ENCODE data around the gene SMIM38. TPM values are rescaled to one million over a fixed set of nuclear protein-coding genes. Genes with fewer than 3 reads are reported as not detected.
"Not testable (repeated sequence)": the region's sequence is repeated elsewhere in the genome, so short reads cannot be mapped to it uniquely, and the experiment has no call there.

The SMIM38 gene
- total RNA-seq, 1 donor from 2014 or later = 0.64 TPM

DNA sequence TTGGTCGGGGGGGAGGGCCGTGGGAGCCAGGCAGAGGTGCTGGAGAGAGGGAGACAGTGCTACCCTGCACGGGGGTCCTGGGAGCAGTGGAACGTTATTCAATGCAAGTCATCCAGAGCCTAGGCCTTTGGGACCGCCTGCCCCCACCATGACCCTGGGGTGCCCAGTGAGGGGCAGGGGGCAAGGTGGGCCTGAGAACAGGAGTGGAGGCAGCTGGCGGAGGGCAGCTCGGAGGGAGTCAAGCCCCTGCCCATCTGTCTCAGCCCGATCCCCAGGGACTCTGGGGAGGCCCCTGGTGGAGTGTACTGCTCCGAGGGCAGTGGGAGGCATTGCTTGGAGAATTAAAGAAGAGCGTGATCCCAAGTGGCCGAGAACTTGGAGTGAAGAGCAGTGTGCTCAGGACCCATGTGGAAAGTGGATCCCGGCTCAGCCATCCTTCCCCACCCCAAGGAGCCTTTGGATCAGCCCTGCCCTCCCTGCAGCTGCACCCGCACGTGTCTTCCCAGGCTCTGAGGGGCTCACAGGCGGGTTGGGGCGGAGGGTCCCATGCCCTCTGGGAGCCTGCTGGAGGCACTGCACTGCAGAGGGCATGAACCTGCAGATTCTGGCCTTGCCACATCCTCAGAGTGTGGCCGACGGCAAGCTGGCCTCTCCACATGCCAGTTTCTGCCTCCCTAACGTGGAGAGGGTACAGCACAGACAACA lies 34.0 kb upstream of the SMIM38 start:
- intact Hi-C loops (cut with micrococcal nuclease) = loop anchor here (2.0 kb wide), 1 partner anchor 175 kb away; no protein-coding TSS in a partner anchor

DNA sequence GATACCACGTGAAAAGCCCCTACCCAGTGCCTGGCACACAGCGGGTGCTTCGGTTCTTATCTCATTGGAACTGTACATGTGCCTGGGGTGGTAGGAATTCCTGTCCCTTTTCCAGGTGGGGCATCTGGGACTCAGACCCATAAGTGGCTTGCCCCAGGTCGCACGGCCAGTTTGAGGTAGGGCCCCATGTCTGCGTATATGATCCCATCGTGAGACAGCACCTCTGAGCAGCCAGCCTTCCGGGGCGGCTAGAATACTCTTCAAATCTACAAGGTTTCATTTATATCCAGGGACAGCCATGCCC lies 33.5 kb upstream of the SMIM38 start:
- intact Hi-C loops (cut with micrococcal nuclease) = loop anchor here (2.0 kb wide), 1 partner anchor 175 kb away; no protein-coding TSS in a partner anchor

DNA sequence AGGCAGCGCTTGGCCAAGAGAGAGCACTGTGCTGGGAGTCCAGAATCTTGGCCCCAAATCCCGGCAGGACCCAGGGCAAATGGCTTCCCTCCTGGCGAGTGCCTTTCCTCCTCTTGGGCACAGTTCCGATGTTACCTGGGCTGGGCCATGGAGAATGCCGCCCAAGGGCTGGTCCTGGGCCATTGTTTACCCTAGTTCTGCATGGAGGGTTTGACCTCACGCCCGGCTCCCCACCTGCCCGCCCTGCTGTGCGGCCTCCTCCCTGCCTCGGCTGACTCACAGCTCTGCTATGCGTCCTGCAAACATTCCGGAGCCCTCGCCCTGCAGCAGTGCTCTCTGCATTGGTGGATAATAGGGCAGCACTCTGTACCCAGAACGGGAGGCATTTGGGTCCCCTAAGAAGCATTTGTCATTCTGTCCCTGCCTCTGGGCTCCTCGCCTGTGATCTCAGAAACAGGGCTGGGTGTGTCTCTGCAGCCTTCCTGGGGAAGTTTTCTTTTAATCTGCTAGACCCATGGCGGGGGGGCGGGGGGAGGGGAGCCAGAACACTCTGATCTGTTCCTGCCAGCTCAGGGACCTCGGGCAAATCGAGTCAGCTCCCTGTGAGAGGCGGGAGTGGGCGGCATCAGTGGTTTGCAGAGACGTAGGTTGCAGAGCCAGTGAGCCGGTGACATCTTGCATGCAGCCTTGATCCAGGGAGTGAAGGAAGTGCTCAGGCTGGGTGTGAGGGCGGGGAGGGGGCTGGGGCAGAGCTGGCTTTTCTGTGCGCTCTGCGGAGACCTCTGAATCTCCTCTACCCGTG lies 32.9 kb upstream of the SMIM38 start:
- intact Hi-C loops (cut with micrococcal nuclease) = loop anchor here (2.0 kb wide), 1 partner anchor 174 kb away; no protein-coding TSS in a partner anchor

DNA sequence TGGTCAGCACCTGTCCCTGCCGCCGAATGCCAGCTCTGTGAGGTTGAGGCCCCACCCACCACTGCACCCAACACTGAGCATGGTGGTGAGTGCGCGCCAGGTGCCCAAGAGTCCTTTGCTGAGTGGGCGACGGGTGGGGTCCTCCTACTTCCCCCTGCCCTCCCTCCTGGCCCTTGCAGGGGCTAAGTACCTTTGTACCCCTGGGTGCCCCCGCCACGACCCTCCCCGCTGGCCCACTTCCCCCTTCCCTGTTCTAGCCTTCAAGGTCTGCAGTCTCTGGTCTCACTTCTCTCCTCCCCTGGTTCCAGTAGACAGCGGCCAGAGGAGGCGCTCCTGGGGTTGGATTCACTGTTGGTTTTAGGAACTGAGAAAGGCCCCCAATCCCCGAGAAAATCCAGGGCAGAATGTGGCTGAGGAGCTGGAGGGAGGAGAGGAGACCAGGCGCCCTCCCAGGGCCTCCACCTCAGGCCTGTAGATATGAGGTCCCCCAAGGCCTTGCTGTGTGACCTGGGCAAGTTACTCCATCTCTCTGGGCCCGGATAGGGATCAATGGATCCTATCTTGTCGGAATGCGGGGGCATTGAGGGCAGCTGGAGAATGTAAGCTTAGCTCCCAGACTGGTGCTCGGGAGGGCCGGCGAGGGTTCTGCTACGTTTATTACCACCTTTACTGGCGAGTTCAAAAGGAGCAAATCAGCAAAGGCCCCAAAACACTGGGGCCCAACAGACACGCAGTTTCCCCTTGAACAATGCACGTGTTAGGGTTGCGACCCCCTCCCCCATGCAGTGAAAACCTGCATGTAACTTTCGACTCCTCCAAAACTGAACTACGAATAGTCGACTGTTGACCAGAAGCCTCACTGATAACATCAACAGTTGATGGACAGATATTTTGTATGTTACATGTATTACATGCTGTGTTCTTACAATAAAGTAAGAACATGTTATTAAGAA lies 31.9 kb upstream of the SMIM38 start:
- intact Hi-C loops (cut with micrococcal nuclease) = loop anchor here (2.0 kb wide), 2 partner anchors 43 to 173 kb away; no protein-coding TSS in a partner anchor

DNA sequence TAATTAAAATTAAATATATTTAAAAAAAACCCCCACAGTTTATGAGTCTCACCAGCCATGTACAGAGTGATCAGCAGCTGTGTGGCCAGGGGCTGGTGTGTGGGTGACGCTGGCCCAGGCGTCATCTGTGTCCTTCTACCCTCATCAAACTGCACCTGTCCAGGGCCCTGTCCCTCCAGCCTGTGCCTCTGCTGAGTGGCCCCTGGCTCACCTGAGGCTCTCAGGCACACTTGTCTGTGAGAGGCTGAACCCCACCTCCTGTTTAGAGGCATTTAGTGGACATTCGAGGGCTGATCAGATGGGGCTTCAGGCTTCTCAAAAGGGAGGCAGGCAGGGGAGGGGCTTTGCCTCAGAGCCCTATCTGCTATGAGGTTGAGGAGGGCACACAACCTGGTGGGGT lies 29.9 kb upstream of the SMIM38 start:
- intact Hi-C loops (cut with micrococcal nuclease) = loop anchor here (2.0 kb wide), 1 partner anchor 41 kb away; no protein-coding TSS in a partner anchor

DNA sequence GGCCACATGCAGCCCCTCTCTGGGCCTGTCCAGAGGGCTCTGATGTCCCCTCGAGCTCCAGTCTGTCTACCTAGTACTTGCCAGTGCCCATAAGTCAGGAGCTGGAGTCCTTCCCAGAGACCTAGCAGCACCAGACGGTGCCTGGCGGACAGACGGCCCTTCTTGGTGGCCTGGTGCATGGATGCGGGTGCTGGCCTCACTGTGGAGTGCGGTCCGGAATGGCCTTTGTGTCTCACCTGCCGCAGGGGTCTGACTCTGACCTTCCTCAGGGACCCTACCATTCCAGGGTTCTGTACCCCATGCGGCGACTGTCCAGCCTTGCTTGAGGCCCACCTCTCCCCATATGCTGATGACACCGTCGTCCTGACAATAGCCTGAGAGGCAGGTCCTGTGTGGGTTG lies 29.4 kb upstream of the SMIM38 start:
- intact Hi-C loops (cut with micrococcal nuclease) = no loop called here

DNA sequence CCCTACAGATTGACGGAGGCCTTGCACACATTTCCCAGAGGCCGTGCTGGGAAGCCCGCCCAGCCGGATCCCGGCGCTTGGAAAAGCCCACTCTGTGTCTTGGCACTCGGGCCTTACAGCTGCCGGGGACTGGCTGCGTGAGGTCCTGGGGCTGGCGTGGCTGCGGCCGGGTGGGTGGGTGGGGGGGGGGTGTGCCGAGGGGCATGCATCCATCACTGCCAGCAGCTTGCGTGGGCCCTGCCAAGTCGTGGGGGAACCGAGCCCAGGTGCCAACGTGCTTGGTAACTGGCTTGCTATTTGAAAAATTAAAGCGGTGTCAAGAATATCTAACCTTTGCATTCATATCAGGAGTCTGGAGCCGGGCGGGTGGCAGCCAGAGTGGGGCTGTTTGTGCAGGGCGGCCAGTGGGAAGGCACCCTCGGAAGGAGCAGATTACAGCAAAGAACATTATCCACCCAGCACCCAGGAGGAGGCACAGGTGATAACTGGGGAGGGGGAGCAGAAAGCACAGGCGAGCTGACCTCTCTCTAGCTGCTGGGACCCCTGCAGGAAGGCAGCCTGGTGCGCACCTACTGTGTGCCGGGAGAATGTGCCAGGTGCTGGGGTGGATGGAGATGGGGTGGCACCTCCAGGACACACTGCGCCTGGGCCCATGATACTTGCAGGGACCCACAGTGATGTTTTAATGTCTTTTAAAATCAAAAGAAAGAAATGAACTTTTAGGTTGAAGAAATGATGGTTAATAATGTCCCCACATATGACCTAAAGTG lies 28.5 kb upstream of the SMIM38 start:
- intact Hi-C loops (cut with micrococcal nuclease) = no loop called here

DNA sequence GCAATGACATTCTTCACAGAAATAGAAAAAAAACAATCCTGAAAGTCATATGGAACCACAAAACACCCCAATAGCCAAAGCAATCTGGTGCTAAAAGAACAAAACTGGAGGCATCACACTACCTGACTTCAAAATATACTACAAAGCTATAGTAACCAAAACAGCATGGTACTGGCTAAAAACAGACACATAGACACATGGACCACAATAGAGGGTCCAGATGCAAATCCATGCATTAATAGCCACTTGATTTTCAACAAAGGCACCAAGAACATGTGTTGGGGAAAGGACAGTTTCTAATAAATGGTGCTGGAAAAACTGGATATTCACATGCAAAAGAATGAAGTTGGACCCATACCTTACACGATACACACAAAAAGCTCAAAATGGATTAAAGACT lies 27.9 kb upstream of the SMIM38 start:
- intact Hi-C loops (cut with micrococcal nuclease) = no loop called here

DNA sequence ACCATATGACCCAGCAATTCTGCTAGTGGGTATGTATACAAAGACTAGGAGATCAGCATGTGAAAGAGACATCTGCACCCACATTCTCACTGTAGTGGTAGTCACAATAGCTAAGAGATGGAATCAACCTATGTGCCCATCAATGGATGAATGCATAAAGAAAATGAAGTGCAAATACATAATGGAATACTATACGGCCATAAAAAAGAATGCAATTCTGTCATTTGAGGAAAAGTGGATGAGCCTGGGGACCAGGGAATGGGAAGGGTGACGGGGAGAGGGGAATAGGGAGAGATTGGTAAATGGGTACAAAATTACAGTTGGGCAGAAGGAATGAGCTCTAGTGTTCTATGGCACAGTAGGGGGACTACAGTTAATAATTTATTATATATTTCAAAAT lies 26.7 kb upstream of the SMIM38 start:
- intact Hi-C loops (cut with micrococcal nuclease) = no loop called here

DNA sequence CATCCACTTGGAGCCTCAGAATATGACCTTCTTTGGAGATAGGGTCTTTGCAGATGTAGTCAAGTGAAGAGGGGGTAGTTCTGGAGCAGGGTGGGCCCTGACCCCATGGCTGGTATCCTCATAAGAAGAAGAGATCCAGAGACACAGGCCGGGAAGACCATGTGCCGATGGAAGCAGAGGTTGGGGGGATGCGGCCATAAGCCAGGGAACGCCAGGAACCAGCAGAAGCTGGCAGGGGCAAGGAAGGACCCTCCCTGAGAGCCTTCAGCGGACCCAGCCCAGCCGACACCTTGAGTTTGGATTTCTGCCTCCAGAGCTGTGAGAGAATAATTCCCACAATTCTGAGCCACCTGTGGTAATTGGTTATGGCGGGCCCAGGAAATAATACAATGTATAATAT lies 26.1 kb upstream of the SMIM38 start:
- intact Hi-C loops (cut with micrococcal nuclease) = no loop called here

DNA sequence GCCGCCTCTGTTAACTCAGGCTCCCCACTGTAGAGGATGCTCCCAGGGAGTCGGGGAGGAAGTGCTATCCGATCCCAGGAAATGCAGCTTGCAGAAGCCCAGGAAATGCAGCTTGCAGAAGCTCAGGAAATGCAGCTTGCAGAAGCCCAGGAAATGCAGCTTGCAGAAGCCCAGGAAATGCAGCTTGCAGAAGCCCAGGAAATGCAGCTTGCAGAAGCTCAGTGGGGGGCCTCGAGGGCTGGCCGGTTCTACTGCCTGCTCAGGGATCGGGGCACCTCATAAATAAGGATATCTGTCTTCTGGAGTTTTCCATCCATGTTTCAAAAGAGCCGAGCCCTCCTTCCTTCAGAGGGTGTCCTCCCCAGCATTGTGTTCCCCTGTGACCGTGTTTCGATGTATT lies 25.1 kb upstream of the SMIM38 start:
- intact Hi-C loops (cut with micrococcal nuclease) = no loop called here

DNA sequence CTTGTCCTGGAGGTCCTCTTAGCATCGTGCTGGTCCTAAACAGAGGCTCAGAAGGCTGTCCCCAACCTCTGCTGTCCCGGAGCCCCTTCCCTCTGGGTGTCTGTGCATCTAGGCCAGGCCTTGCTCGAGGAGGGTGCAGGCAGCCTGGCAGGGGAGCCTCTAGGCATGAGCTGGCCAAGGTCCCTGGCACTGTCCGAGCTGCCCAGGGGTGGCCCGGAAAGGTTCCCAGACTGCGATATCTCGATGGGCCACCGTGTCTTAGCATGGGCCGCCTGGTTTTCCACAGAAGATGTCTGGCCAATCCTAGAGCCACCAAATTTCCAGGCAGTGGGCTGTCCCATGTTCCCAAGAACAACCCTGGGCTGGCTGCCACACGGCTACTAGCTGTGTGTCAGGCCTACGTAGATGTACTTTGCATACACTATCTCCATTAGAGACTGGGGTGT lies 24.6 kb upstream of the SMIM38 start:
- intact Hi-C loops (cut with micrococcal nuclease) = no loop called here

DNA sequence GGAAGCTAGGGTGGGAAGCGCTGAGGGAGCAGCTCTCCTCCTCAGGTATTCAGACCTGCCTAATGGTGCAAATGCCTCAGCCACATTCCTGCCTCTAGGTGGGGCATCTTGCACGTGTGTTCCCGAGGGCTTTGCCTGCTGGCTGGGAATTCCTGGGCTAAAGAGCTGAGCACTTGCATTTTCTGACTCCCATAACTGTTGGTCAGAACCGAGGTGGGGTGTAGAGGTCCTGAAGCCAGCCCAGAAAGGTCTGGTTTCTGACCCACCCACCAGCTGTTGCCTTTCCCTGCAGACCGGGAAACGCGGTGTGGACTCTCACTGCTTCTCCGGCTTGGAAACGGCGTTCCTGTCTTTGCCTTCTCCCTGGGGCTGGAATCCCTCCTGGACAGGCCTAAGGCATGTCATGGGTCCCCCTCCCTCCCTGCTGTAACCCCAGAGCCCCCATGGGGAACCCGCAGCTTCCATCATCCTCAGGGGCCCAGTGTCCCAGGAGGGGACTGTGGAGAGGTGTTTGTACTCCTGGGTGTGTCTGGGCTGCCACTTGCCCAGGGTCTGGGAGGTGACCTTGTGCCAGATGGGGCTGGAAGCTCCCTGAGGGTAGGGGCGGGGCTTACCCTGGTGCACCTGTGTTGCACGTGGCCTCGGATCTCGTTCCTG lies 24.0 kb upstream of the SMIM38 start:
- intact Hi-C loops (cut with micrococcal nuclease) = no loop called here

DNA sequence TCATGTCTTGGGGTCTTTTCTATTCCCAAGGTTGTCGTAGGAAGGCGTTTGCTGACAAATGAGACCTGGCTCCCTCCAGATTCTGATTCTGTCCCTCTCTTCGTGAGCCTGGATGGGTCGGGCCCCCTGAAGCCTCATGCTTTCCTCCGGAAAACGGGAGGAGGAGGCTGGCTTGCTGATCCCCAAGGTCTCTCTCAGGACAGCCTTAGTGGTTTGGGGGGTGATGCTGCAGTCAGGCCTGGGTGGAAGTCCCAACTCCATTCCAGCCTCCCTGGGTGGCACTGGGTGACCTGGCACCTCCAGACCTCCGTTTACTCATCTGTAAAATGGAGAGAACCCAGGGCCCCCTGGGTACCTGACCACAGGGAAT lies 23.4 kb upstream of the SMIM38 start:
- intact Hi-C loops (cut with micrococcal nuclease) = no loop called here

DNA sequence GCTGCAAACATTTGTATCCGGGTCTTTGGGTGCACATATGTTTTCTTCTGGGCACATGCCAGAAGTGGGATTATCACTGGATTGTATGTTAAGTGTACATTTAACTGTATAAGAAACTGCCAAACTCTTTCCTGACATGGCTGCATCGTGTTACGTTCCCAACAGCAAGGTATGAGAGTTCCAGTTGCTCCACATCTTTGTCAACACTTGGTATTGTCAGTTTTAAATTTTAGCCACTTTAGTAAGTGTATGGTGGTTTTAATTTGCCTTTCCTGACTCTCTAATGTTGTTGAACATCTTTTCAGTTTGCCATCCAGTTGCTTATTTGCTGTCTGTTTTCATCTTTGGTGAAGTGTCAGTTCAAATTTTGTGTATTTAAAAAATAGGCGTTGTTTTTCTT lies 22.5 kb upstream of the SMIM38 start:
- intact Hi-C loops (cut with micrococcal nuclease) = no loop called here

DNA sequence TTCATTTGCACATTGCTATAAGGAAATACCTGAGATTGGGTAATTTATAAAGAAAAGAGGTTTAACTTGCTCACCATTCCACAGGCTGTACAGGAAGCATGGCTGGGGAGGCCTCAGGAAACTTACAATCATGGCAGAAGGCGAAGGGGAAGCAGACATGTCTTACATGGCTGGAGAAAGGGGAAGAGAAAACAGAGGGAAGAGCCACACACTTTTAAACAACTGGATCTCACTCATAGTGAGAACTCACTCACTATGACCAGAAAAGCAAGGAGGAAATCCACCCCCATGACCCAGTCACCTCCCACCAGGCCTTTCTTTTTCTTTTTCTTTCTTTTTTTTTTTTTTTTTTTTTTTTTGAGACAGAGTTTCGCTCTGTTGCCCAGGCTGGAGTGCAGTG lies 21.6 kb upstream of the SMIM38 start:
- intact Hi-C loops (cut with micrococcal nuclease) = not testable (repeated sequence)

DNA sequence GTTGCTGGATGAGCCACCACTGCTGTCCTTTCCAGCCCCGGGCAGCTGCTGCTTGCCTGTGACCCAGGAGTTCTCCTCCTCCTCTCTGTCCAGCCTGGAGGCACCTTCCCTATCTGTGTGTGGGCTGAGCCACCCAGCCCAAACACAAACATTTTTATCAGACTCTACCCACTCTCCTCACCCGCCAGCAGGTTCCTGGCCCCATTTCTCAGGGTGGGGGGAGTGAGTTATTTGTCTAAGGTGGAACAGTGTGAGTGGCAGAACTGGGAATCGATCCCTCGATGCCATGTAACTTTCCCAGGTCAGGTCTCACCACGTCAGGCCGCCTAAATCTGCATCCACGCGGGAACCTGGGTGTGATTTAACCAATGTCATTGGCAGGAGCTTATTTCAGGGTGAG lies 20.8 kb upstream of the SMIM38 start:
- intact Hi-C loops (cut with micrococcal nuclease) = no loop called here

DNA sequence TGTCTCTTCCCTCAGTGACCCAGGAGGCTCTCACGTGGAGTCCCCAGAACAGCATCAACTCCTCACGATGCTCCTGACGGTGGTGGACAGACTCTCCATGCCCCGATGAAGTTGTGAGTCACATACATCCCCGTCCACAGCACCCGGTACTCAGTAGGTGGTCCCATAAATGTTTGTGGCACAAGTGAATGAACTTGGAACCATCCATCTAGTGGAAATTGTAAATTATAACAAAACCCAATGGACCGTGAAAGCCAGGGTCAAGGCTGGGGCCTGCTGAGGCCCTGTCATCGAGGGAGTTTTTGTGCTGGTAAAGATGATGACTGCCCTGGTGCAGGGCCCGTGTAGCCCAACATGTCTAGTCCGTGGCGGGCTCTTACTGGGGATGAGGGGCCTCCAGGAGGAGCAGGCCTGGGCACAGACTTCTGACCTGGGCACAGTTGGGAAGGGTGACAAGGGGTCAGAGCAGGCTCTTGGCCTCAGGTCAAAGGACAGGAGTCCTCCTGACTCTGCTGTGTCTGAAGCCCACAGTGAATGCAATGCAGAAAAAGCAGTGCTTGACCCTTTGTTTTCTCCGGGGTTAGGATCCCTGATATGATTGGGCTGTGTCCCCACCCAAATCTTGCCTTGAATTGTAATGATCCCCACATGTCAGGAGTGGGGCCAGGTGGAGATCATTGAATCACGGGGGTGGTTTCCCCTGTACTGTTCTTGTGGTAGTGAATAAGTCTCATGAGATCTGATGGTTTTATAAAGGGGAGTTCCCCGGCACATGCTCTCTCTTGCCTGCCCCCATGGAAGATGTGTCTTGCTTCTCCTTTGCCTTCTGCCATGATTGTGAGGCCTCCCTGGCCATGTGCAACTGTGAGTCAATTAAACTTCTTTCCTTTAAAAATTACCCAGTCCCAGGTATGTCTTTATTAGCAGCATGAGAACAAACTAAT lies 20.0 kb upstream of the SMIM38 start:
- intact Hi-C loops (cut with micrococcal nuclease) = no loop called here

DNA sequence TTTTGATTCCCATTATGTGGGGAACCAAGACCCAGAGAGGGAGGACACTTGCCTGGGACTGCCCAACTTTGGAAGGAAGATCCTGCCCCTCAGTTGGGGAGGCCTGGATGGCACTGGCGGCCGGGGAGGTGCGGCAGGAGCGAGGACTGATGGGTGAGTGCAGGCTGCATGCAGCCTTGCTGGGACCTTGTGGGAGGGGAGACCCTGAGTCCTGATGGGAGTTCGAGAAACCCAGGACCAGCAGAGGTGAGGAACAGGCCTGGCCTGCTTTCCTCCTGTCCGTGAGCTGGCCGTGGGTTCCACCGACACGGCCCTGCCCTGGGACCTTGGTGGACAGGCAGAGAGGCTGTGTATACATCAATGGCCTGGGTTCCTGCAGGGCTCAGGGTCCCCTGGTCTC lies 19.3 kb upstream of the SMIM38 start:
- intact Hi-C loops (cut with micrococcal nuclease) = no loop called here
